SK-MEL-5 (cell line): ENCODE results near the gene A3GALT2. TPM values are rescaled to one million over a fixed set of nuclear protein-coding genes. Genes with fewer than 3 reads are reported as not detected.

ENCODE experiments used
- DNase-seq: peaks from one replicate; pipeline ENCODE4 v3.0.0-alpha.2; 2016; ENCODE audit warnings: low read depth, low spot score
- in situ Hi-C: cut with HindIII; loops from 2 replicates; pipeline ENCODE4 v1.10.0; 2016; ENCODE audit warnings: low sequenced_read_pairs, high pct_unique_total_duplicates, low pct_unique_long_range_greater_than_20kb
- total RNA-seq: library from RNA; depleted of rRNA; stranded (reverse); fragments of >200 nt; shearing (Covaris generic); gene quantifications from 2 replicates; pipeline ENCODE4 v1.2.3, GENCODE V29; 2014

Gene A3GALT2
- total RNA-seq, 1 experiment from 2014 or later = not detected

DNA sequence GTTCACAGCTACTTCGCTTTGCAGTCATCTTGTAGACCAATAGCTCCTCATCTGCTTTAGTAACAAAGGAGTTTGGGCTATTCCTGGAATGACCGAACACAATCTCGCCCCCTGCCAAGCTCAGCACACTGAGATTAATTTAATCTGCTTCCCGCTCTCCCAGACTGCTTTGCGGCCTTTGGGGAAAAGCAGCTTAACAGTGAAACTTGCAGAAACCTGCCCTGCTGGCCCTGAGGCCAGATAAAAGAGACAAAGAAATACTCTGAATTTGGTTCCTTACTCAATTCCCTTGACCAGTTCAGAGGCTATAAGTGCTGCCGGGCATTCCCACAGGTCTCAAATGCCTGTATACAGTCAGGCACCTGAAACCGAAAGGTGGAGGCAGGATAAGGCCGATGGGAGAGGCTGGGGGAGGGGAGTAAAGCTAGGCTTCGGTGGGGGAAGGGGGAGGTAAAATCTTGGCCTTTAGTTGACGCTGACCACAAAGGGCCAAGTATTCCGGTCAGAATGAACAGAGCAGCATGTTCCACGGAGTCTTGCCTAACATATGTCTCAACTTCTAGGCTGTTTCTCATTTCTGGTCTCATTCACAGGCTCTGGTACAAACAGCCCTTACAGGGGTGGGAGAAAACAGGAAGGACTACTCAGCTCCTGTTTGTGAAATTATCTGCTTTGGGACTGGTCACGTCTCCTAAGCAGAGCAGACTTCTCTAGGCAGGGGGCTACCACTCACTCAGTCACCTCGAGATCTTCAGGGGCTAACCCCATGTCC, 17.7 kb upstream of the A3GALT2 start:
- in situ Hi-C loops = no loop called here
- peak; percentile 51 for DNase-seq

- no peak for DNase-seq
- in situ Hi-C loops = no loop called here
Measured at GRCh38 chr1:33338048-33338439, 17.1 kb upstream of the A3GALT2 start.

DNA sequence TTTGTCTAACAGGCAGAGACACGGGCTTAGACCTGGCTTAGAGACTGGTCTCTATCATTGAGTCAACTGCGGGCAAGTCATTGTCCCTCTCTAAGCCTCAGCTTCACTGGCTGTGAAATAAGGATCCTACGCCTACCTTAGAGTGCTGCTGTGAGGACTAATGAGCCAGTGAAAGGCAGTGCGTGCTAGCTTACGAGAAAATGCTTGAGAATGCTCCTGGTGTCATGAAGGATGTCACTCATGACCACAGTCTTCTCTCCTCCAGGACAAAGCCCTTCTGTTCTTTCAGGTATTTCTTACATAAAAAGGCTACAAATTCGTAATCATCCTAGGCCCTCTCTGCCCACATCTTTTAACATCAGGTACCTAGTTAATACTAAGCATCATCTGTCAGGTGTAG, 16.5 kb upstream of the A3GALT2 start:
- DNase-seq = peak; percentile 36
- in situ Hi-C loops = no loop called here

GRCh38 chr1:33336580-33336979, 15.7 kb upstream of the A3GALT2 start:
- in situ Hi-C loops = no loop called here

GRCh38 chr1:33335020-33335419, 14.1 kb upstream of the A3GALT2 start:
- in situ Hi-C loops = no loop called here
- no peak for DNase-seq

More at GRCh38 chr1:33336580-33336979, 15.7 kb upstream of the A3GALT2 start:
- DNase-seq = no peak

GRCh38 chr1:33334081-33334552, 13.2 kb upstream of the A3GALT2 start:
- in situ Hi-C loops = no loop called here
- no peak for DNase-seq

DNA sequence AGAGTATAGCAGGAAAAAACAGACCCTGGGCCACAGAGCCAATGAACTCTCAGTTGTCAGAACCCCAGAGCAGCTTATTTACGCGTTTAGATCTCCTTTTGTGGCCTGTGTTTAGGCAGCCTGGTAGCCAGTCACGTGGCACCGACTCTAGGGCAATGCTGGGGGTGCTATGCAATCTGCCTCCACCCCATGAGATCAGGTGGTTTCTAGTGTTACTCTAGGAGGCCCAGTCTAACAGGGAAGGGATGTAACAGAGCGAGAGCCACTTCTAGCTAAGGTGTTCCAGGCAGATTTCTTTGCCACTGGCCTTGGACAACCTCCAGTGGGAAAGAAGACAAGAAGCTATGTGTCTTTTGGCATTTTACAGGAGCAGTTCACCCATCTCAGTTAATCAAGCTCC, 12.0 kb upstream of the A3GALT2 start:
- in situ Hi-C loops = no loop called here

DNA sequence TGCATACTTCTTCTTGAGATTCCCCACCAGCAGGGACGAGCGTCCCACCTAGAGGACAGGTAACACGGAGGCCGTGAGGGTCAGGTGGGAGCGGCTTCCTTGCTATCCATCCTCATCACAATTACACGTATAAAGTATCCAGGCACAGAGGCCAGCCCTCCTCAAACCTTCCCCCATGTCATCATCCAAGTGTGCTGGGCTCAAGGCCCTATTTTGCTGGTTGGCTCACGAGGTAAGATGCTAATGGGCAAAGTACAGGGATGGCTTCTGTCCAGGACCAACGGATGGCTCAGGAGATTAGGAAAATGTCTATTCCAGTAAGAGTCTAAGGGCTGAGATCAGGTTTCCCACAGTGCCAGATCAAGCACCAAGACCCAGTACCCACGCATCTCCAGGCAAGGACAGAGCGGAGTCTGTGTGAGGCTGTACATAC, 11.5 kb upstream of the A3GALT2 start:
- no peak for DNase-seq
- in situ Hi-C loops = no loop called here

More for the DNA sequence above, 12.0 kb upstream of the A3GALT2 start:
- no peak for DNase-seq

DNA sequence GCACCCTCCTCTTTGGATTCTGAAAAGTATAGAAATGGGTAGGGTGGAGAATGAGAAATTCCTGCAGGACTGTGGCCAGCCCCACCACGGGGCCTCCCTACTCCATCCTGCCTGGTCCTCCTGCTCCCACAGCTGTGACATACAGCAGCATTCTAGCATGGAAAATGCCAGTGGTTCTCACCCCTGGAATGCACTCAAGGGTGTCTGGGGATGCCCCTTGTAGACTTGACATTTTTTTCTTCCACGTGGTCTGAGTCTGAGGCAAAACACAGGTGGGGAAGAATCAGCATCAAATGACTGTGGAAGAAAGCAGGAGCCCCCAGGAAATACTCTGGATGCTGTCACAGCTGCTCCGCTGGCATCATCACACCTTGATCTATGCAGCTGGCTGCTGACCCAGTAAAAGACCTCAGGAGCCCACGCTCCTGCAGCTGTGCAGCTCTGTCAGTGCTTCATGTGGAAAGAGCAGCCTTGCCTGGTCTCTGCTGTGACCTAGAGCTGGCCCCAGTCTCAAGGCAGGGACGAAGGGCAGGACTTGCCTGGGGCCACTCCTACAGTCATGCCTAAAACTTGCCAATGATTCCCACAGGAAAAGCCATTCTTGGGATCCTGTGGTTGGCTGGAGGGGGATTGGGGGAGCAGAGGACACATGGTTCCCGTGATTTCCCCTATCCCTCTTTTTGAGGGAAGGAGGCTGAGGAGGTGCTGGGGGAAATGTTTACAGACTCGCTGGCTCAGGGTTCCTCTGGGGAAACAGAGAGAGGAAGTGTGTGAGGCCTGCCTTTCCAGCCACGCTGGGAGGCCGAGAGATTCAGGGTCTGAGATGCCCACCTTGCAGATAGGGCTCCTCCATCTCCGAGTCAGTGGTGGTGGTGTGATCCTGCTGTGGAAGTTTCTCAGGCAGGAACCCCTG, 10.8 kb upstream of the A3GALT2 start:
- in situ Hi-C loops = no loop called here
- DNase-seq = no peak

- in situ Hi-C loops = no loop called here
- no peak for DNase-seq
Measured at GRCh38 chr1:33330906-33331305, 10.0 kb upstream of the A3GALT2 start.

DNA sequence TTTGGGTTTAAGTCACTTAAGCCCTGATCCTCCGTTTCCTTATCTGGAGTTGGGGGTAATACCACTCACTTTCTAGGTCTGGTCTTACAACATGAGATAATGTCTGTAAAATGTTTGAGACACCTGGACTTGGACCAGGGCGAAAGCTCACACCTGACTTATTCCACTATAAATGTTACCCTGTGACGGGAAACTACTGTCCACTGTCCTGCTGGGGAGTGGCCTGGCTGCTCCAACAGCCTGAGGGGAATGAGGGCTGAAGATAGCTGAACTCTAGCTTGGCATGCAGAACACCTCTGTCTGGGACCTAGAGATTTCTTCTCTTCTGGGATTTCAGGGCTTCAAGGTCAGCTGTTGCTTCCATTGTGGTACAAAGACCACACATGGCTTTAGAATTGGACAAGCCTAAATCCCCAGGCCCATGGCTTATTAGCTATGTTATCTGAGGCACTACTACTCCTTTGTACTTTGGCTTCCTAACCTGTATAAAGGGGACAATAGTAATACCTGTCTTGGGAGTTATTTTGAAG, 9.5 kb upstream of the A3GALT2 start:
- no peak for DNase-seq
- in situ Hi-C loops = no loop called here

GRCh38 chr1:33329600-33330305, 8.9 kb upstream of the A3GALT2 start:
- no peak for DNase-seq
- in situ Hi-C loops = no loop called here

DNA sequence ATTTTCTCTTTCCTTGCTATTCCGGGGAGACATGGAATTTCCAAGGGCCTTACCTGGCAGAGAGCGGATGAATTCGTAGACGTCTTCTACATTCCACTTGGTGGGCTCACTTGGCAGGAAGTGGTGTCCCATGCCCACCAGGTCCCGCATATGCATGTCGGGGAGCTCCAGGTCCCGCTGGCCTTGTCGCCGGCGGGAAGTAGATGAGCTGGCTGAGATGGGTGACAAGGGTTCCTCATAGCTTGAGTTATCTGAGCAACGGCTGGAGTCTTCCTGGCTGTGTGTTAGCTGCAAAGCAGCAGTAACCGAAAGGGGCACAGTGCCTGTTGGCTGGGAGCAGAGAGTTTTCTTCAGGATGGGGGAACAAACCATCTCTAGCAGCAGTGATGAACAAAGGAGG, 7.9 kb upstream of the A3GALT2 start:
- in situ Hi-C loops = no loop called here

DNA sequence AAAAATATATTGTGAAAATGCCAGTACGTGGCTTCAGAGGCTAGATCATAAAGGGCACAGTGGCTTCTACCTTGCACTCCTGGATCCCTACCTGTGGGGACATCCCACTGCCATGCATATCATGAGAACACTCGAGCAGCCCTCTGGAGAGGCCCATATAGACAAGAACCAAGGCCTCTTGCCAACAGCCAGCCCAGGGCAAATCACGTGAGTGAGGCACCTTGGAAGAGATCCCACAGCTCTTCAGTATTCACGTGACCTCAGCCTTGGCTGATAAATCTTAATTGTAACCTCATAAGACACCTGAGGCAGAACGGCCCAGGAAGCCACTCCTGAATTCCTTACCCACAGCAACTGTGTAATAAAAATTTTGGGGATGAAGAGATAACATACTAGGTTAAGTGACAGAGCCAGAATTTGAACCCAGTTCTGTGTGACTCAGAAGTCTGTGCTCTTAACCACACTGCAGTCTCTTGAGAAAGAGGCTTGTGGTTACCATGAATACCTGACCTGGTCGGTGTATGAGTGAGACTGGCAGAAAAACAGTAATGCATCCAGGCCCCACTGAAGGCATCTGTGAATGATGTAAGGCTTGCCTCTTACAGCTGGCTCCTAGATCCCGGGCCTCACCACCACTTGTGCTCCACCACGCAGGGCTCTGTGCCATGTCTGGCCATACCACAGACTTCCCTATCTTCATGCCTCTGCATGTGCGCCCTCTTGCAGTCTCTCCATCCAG, 6.9 kb upstream of the A3GALT2 start:
- DNase-seq = no peak
- in situ Hi-C loops = no loop called here

More for the DNA sequence above, 7.9 kb upstream of the A3GALT2 start:
- DNase-seq = no peak

- in situ Hi-C loops = no loop called here
- DNase-seq = no peak
Measured at GRCh38 chr1:33326785-33327184, 5.9 kb upstream of the A3GALT2 start.

GRCh38 chr1:33324677-33325575, 4.0 kb upstream of the A3GALT2 start:
- in situ Hi-C loops = no loop called here
- DNase-seq = no peak
